NCI-H2171 treated with DMSO at 0.1 percent for 48 hours (cell line): Measurements from ENCODE around the gene IKBKE.

Experiments
- DNase-seq: peaks from one replicate; lab custom pipeline; 2025; lab: John Stamatoyannopoulos, UW

IKBKE gene

DNA sequence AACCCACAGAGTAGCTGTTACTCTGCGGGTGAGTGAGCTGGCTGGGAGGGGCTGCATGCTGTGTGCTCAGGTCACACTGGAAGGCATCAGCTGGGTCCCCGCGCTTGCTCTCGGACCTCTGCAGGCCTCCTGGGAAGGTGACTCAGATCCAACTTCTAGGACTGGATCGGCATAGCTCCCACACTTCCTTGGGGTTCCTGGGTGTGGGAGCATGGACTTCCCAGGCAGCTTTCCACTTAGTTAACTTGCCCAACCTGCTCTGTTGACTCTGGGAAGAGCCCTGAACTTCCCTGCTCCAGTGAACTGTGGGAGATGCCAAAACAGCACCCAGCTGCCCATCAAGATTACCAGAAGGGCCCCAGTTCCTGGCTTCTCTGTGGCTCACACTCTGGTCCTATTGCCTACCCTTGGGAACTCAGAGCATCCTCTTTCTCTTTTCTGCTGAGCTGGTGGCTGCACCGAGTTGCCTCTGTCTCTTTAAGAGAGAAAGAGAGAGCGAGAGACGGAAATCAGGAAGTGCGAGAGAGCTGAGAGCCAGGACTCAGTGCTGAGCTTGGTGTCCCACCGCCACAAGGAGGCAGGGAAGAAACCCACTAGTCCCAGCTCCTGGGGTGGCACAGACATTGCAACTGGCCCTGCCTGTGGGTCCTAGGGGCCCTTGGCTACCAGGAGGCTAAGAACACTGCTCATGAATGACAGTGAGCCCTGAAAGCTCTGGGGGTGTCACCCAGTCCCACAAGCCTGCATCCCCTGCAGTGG, at the start of gene IKBKE:
Gene IKBKE, plus strand, starts transcription at position 544 of the 759 bp plus-strand sequence. CDS start 2,752 bp downstream, outside the sequence.
- DNase-seq, result no peak

GRCh38 chr1:206421616-206422340, 48.5 kb upstream of the IKBKE start:
- no peak for DNase-seq

DNA sequence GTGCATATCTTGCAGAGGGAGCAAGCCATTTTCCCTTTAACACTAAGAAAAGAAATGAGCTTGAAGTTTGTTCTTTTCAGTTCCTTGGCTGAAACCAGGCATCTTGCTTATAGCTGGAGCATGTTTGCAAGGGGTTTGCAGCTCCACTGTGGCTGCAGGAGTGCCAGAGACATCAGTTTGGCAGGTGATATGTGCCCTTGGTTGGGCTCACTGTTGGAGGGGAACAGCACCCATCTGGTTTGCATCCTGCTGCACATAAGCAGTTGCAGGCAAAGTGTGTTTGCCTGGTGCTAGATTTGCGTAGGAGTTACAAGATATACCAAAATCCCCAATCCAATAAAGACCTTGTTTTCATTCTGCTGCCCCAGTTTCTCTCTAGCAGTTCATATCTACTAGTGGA, 47.8 kb upstream of the IKBKE start:
- no peak for DNase-seq

- DNase-seq, result no peak
Measured at GRCh38 chr1:206427291-206427690, 43.0 kb upstream of the IKBKE start.

GRCh38 chr1:206429421-206429820, 40.9 kb upstream of the IKBKE start:
- DNase-seq, result no peak

- DNase-seq, result no peak
Measured at GRCh38 chr1:206430031-206430983, 40.0 kb upstream of the IKBKE start.

- no peak for DNase-seq
Measured at GRCh38 chr1:206435445-206435844, 34.8 kb upstream of the IKBKE start.

- DNase-seq, result no peak
Measured at GRCh38 chr1:206438554-206438953, 31.7 kb upstream of the IKBKE start.

DNA sequence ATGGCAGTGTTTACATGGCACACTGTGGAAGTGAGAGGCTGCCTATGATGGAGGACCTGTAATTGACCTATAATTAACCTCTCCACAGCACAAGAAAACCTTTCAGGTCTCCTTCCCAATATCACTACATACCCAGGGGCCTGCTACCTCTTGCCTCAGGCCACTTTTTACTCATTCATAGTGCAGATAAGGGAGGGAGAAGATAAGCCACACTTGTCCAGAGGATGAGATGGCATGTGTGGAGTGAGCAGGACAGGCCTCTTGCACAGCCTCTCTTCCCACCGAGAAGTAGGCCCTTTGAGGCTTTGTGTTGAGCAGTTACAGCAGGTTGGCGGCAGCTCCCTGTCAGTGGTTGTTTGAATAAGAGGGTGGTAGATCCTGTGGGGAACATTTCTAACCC, 31.1 kb upstream of the IKBKE start:
- DNase-seq, result no peak

DNA sequence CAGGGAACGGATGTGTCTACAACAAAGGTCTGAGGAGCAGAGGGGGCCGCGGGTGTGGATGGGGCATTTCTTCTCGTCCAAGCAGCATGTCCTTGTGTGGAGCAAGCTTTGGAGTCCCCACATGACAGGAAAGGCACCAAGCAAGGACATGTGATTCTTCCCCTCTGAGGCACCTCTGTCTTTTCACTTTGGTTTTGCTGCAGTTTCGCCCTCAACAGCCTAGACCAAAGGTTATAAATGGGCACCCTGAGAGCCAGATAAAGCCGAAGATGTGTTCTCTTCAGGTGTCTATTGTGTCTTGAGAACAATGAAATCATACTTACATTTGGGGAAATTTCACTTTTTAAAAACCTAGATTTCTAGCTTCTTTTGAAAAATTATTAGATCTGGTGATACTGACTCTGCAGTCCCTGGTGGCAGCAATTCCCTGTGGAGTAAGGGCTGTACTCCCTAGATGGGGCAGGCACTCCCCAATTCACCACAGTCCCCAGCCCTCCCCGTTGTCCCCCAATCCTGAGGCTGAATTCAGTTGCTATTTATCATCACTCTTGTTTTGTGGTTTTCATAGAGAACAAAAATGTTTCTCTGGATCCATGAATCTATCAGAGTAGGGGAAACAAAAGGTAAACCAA, 28.8 kb upstream of the IKBKE start:
- DNase-seq, result no peak

DNA sequence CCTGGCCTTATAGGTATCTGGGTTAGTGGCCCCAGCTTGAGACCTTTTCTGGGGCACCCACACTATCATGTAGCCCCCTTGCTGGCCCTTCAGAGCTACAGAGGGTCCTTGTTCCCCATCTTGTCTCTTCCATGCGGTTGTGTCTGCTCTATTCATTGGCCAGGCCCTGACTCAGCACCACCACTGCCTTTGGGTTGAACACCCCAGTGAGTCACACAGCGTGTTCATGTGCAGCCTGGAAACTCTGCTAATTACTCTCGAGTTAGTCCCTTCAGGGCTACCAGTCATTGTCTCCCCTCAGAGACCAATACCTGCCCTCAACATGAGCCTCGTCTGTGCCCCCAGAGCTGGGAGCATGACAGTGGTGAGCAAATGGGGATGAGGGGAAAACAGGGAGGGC, 28.2 kb upstream of the IKBKE start:
- DNase-seq, result no peak

GRCh38 chr1:206445116-206445515, 25.2 kb upstream of the IKBKE start:
- peak; percentile 43 for DNase-seq

GRCh38 chr1:206445911-206446356, 24.3 kb upstream of the IKBKE start:
- DNase-seq, result peak; percentile 96

- no peak for DNase-seq
Measured at GRCh38 chr1:206446688-206447421, 23.4 kb upstream of the IKBKE start.

DNA sequence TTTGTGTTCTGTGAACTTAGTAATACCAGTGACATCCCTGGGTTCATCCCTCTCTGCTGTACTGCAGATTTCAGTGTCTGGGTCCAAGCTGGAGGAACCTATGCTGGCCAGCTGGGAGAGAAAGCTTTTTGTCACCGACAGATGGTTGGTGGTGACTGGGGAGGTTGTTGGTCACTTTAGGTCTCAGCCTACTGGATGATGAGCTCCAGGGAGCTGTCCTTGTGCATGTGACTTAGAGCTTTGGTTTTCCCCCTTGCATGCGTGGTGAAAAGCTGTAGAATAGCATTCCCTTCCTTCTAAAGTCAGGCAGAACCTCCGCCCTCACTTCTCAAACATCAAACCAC, 22.9 kb upstream of the IKBKE start:
- no peak for DNase-seq

DNA sequence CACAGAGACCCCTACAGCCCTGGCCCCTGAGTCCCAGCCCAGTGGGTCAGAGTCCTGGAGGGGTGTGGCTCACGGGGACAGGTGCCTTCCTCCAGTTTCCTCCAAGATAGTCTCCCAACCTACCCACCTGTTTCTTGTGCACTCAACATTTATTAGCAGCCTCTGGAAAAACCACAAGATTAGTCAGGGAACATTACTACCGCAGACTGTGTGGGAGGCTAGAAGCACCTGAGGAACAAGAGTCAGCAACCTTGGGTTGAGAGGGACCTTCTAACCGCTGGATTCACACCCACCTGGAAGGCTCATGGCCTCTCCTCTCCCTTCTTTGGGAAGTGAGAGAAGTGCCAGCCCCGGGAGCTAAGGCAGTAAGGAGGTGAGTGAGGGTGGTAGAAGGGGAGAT, 22.5 kb upstream of the IKBKE start:
- DNase-seq, result no peak

DNA sequence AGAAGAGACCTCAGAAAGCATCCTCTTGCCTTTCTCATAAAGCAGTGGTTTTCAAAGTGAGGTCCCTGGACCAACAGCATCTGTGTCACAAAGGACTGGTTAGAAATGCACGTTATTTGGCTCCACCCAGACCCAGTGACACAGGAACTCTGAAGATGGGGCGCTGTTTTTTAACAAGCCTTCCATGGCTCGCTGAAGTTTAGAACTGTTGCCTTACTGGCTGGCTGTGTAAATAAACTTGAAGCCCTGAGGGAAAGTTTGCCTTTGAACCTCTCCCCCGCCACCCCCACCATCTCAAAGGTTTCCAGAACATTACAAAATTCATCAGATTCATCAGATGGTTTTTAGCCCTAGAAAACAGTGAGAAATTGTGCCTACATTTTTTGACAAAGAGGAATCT, 21.8 kb upstream of the IKBKE start:
- DNase-seq, result no peak

DNA sequence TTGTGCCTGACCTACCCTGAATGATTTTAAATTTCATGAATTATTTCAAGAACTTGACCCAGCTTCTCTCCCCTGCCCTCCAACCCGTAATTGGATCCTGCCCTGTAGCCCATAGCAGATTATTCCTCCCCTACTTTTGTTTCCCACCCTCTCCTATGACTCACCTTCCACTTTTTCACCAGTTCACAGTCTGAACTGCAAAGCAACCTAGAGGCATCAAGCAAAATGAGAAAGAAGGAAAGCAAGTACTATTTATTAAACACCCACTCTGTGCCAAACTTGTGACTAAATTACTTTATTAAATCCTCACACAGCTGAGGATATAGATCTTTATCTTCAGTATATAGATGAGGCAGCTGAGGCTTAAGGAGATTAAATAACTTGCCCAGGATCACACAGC, 20.7 kb upstream of the IKBKE start:
- peak; percentile 5 for DNase-seq

DNA sequence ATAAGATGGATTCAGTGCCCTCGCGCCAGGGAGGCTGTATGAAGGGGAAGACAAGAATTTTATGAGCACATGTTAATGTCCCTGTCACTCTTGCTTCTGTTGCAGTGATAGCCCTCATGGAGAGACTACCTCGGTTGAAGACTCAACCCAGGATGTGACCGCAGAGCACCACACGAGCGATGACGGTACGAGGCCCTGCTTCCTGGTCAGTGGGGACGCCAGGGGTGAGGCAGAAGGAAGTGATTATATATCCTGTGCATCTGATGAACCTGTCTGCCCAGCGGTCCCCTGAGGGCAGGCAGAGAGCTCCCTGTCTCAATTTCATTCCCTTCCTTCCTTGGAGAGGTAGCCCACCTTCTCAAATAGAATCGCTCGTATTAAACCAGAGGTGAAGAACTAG, 20.0 kb upstream of the IKBKE start:
- DNase-seq, result no peak

- DNase-seq, result no peak
Measured at GRCh38 chr1:206451134-206451686, 19.1 kb upstream of the IKBKE start.

- no peak for DNase-seq
Measured at GRCh38 chr1:206453111-206453510, 17.2 kb upstream of the IKBKE start.
